COLO668 (cell line): Measurements from ENCODE around the gene MMP14.
"Not testable (repeated sequence)": the region's sequence is repeated elsewhere in the genome, so short reads cannot be mapped to it uniquely, and the experiment has no call there.

ENCODE experiments used
- DNase-seq: peaks from one replicate; lab custom pipeline; 2025; ENCODE audit not compliant: unreplicated experiment; lab: John Stamatoyannopoulos, UW

Gene MMP14

GRCh38 chr14:22841769-22842168 is 5.4 kb downstream of the MMP14 start:
- DNase-seq, result no peak

GRCh38 chr14:22842211-22843122 is 6.1 kb downstream of the MMP14 start:
- DNase-seq, result no peak

- no peak for DNase-seq
Observed at GRCh38 chr14:22843123-22843925, 6.9 kb downstream of the MMP14 start.

- no peak for DNase-seq
Observed at GRCh38 chr14:22844221-22845102, 8.1 kb downstream of the MMP14 start.

GRCh38 chr14:22845103-22845394 is 8.7 kb downstream of the MMP14 start:
- no peak for DNase-seq

GRCh38 chr14:22845821-22846625 is 9.6 kb downstream of the MMP14 start:
- DNase-seq, result no peak

- DNase-seq, result no peak
Observed at GRCh38 chr14:22846811-22847307, 10.5 kb downstream of the MMP14 start.

GRCh38 chr14:22847661-22848341 is 11.4 kb downstream of the MMP14 start:
- DNase-seq, result no peak

- DNase-seq, result no peak
Observed at GRCh38 chr14:22848351-22849164, 12.2 kb downstream of the MMP14 start.

GRCh38 chr14:22849212-22849819 is 12.9 kb downstream of the MMP14 start:
- no peak for DNase-seq

GRCh38 chr14:22850944-22851764 is 14.8 kb downstream of the MMP14 start:
- DNase-seq, result no peak

GRCh38 chr14:22852178-22852577 is 15.8 kb downstream of the MMP14 start:
- not testable (repeated sequence) for DNase-seq

GRCh38 chr14:22852599-22852939 is 16.2 kb downstream of the MMP14 start:
- DNase-seq, result no peak

GRCh38 chr14:22852940-22853767 is 16.8 kb downstream of the MMP14 start:
- DNase-seq, result peak; percentile 71

GRCh38 chr14:22854296-22854695 is 17.9 kb downstream of the MMP14 start:
- DNase-seq, result not testable (repeated sequence)

GRCh38 chr14:22854963-22855724 is 18.8 kb downstream of the MMP14 start:
- no peak for DNase-seq
